Dendritic cell treated with granulocyte-macrophage colony-stimulating factor and Interleukin-4, amounts not matched to agents 40 ng/mL and 50 ng/mL, for 4 days (primary cell): ENCODE data around the gene ZNF420.
"Not testable (repeated sequence)": the region's sequence is repeated elsewhere in the genome, so short reads cannot be mapped to it uniquely, and the experiment has no call there.

ENCODE experiments used
- H3K27ac Mint-ChIP-seq: one replicate; pipeline ENCODE4 v1.8.0; 2022; ENCODE audit warnings: mild to moderate bottlenecking, mixed read lengths
- H3K27me3 Mint-ChIP-seq: one replicate; pipeline ENCODE4 v1.8.0; 2022; ENCODE audit warnings: mild to moderate bottlenecking, mixed read lengths
- H3K36me3 Mint-ChIP-seq: one replicate; pipeline ENCODE4 v1.8.0; 2022; ENCODE audit warnings: low read depth, mixed read lengths
- H3K4me1 Mint-ChIP-seq: one replicate; pipeline ENCODE4 v1.8.0; 2022; ENCODE audit warnings: low read depth, mixed read lengths
- H3K4me3 Mint-ChIP-seq: one replicate; pipeline ENCODE4 v1.8.0; 2022; ENCODE audit warnings: mild to moderate bottlenecking, moderate library complexity, mixed read lengths
- H3K9me3 Mint-ChIP-seq: one replicate; pipeline ENCODE4 v1.8.0; 2022; ENCODE audit warnings: mixed read lengths
- intact Hi-C: fragments of 100-400 bp; cut with micrococcal nuclease; formaldehyde crosslinking; loops from one replicate; pipeline ENCODE4 v1.15.0; 2022

ZNF420 gene

DNA sequence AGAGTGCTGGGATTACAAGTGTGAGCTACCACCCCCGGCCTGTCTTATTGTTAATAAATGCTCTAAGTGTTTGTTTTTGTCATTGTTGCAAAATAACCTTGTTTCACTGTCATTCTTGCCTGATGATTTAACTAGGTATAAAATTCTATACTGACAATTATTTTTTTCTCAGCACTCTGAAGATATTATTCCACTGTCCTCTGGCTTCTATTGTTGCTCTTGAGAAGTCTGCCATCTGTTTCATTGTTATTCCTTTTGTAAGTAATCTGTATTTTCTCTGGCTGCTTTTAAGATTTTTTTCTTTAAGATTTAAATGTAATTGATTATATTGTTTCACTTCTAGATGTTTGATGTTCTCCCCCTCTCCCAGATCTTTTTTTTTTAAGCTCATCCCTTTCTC, 17.6 kb downstream of the ZNF420 start:
- no peaks in the 10 kb centered on the region for H3K27me3 Mint-ChIP-seq
- intact Hi-C loops: no loop called here
- H3K9me3 Mint-ChIP-seq: peaks cover 80% of the 10 kb centered on the region
- H3K4me3 Mint-ChIP-seq: no peak overlapping the region
- no peaks in the 10 kb centered on the region for H3K4me1 Mint-ChIP-seq
- H3K27ac Mint-ChIP-seq: no peak overlapping the region
- H3K36me3 Mint-ChIP-seq: peaks cover 99% of the 10 kb centered on the region

DNA sequence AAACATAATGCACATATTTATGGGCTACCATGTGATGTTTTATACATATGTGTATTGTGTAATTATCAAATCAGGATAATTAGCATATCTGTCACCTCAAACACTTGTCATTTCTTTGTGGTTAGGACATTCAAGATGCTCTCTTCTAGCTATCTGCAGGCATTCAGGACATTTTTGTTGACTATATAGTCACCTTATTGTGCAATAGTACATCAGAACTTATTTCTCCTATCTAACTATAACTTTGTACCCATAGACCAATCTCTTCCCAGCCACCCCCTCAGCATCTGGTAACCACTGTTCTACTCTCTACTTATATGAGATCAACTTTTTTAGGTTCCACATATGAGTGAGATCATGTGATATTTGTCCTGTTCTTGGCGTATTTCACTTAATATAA, 20.3 kb downstream of the ZNF420 start:
- peaks cover 82% of the 10 kb centered on the region for H3K9me3 Mint-ChIP-seq
- no peak overlapping the region for H3K27ac Mint-ChIP-seq
- no peaks in the 10 kb centered on the region for H3K27me3 Mint-ChIP-seq
- peaks cover 99% of the 10 kb centered on the region for H3K36me3 Mint-ChIP-seq
- H3K4me1 Mint-ChIP-seq: no peaks in the 10 kb centered on the region
- no peak overlapping the region for H3K4me3 Mint-ChIP-seq
- intact Hi-C loops: no loop called here

DNA sequence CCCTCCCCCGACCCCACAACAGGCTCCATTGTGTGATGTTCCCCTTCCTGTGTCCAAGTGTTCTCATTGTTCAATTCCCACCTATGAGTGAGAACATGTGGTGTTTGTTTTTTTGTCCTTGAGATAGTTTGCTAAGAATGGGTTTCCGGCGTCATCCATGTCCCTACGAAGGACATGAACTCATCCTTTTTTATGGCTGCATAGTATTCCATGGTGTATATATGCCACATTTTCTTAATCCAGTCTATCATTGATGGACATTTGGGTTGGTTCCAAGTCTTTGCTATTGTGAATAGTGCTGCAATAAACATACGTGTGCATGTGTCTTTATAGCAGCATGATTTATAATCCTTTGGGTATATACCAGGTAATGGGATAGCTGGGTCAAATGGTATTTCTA, 25.9 kb downstream of the ZNF420 start:
- H3K27ac Mint-ChIP-seq, H3K27me3 Mint-ChIP-seq, intact Hi-C loops, H3K4me3 Mint-ChIP-seq, H3K4me1 Mint-ChIP-seq: not testable (repeated sequence)
- peaks cover 99% of the 10 kb centered on the region for H3K9me3 Mint-ChIP-seq
- peaks cover 100% of the 10 kb centered on the region for H3K36me3 Mint-ChIP-seq

DNA sequence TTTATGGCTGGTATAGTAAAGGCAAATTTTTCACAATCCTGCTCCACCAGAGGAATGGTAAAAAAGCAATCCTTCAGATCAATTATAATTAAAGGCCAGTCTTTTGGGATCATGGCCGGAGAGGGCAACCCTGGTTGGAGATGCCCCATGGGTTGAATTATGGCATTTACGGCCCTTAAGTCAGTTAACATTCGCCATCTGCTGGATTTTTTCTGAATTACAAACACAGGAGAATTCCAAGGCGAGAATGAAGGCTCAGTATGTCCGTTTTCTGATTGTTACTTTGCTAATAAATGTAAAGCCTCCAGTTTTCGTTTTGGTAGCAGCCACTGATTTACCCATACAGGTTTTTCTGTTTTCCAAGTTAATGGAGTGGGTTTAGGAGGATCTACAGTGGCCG, 33.5 kb downstream of the ZNF420 start:
- H3K9me3 Mint-ChIP-seq: peaks cover 95% of the 10 kb centered on the region
- H3K36me3 Mint-ChIP-seq: peaks cover 98% of the 10 kb centered on the region
- intact Hi-C loops, H3K4me1 Mint-ChIP-seq, H3K27me3 Mint-ChIP-seq, H3K4me3 Mint-ChIP-seq, H3K27ac Mint-ChIP-seq: not testable (repeated sequence)

DNA sequence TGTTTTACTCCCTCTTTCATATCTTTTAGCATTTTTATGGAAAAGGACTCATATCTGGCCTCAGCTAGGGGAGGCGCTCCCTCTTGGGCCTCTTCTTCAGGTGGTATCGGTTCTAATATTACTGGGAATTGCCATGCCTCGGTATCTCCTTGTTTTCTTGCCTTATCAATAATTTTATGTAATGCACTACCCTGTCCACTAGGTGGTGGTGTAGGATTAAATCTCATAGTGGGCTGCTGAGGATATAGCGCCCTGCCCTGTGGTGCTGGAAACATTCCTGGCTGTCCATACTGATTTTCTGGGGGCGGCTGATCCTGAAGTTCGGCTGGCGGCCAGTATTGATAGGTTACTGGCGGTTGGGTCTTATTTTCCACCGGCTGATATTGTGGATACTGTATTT, 35.8 kb downstream of the ZNF420 start:
- Mint-ChIP-seq H3K4me3 (no peak overlapping the region), H3K4me1 (no peaks in the 10 kb centered on the region), H3K27ac (no peak overlapping the region), H3K36me3 (peaks cover 83% of the 10 kb centered on the region), H3K9me3 (peaks cover 94% of the 10 kb centered on the region), H3K27me3 (no peaks in the 10 kb centered on the region)
- intact Hi-C loops: no loop called here

DNA sequence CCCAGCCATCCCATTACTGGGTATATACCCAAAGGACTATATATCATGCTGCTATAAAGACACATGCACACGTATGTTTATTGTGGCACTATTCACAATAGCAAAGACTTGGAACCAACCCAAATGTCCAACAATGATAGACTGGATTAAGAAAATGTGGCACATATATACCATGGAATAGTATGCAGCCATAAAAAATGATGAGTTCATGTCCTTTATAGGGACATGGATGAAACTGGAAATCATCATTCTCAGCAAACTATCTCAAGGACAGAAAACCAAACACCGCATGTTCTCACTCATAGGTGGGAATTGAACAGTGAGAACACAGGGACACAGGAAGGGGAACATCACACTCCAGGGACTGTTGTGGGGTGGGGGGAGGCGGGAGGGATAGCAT, 43.9 kb downstream of the ZNF420 start:
- H3K27me3 Mint-ChIP-seq, H3K4me3 Mint-ChIP-seq, H3K4me1 Mint-ChIP-seq, H3K27ac Mint-ChIP-seq, intact Hi-C loops: not testable (repeated sequence)
- Mint-ChIP-seq H3K9me3 (peaks cover 92% of the 10 kb centered on the region), H3K36me3 (peaks cover 35% of the 10 kb centered on the region)

DNA sequence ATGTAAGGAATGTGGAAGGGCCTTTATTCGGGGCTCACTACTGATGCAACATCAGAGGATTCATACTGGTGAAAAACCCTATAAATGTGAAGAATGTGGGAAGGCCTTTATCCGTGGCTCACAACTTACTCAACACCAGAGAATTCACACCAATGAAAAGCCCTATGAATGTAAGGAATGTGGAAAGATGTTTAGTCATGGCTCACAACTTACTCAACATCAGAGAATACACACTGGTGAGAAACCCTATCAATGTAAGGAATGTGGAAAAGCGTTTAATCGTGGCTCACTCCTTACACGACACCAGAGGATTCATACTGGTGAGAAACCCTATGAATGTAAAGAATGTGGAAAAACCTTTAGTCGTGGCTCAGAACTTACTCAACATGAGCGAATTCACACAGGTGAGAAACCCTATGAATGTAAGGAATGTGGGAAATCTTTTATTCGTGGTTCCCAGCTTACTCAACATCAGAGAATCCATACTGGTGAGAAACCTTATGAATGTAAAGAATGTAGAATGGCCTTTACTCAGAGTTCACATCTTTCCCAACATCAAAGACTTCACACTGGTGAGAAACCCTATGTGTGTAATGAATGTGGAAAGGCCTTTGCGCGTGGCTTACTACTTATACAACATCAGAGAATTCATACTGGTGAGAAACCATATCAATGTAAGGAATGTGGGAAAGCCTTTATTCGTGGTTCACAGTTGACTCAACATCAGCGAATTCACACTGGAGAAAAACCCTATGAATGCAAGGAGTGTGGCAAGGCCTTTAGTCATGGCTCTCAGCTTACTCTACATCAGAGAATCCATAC, 50.0 kb downstream of the ZNF420 start:
- Mint-ChIP-seq H3K36me3 (peaks cover 35% of the 10 kb centered on the region), H3K4me1 (no peaks in the 10 kb centered on the region), H3K27me3 (no peaks in the 10 kb centered on the region), H3K4me3 (no peak overlapping the region), H3K9me3 (peaks cover 76% of the 10 kb centered on the region), H3K27ac (no peak overlapping the region)
- intact Hi-C loops: no loop called here

DNA sequence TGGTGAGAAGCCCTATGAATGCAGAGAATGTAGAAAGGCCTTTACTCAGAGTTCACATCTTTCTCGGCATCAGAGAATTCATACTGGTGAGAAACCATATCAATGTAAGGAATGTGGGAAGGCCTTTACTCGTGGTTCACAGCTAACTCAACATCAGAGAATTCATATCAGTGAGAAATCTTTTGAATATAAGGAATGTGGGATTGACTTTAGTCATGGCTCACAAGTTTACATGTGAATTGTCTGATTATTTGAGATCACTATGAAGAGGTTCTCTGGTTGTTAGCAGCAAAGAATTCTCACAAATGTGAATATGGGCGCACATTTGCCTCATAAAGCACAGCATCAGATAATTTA, 50.6 kb downstream of the ZNF420 start:
- Mint-ChIP-seq H3K9me3 (peaks cover 76% of the 10 kb centered on the region), H3K4me3 (no peak overlapping the region), H3K27ac (no peak overlapping the region), H3K36me3 (peaks cover 32% of the 10 kb centered on the region), H3K4me1 (no peaks in the 10 kb centered on the region), H3K27me3 (no peaks in the 10 kb centered on the region)
- intact Hi-C loops: no loop called here

DNA sequence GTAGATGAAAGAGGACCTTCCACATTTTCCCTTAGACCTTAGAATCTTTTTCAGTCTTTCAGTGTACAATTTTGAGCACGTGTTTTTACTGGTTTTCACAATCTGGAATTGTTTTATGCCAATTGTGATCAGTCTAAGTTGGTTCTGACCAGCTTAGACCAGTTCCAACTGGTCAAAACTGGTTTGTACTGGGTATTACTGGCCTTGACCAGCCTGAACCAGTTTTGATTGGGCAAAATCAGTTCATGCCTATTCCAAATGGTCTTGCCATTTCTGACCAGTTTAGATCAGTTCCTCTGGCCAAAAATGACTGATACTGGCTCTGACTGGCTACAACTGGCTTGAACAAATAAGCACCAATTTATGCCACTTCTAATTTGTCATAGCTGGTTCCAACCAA, 57.9 kb downstream of the ZNF420 start:
- Mint-ChIP-seq H3K27ac (no peak overlapping the region), H3K27me3 (no peaks in the 10 kb centered on the region), H3K36me3 (no peaks in the 10 kb centered on the region), H3K4me1 (no peaks in the 10 kb centered on the region), H3K4me3 (no peak overlapping the region), H3K9me3 (peaks cover 93% of the 10 kb centered on the region)
- intact Hi-C loops: no loop called here

DNA sequence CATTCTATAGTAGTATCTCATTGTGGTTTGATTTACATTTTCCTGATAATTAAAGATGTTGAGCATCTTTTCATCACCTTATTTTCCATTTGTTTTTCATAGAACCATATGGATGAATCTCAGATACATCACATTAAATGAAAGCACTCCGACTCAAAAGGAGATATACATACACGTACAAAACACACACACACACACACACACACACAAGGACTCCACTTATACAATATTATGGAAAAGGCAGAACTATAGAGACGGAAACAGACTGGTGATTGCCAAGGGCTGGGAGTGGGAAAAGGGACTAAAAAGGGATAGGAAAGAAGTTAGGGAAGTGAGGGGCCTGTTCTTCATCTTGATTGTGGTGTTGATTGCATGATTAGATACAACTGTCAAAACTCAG, 70.0 kb downstream of the ZNF420 start:
- H3K27me3 Mint-ChIP-seq: no peaks in the 10 kb centered on the region
- no peak overlapping the region for H3K4me3 Mint-ChIP-seq
- H3K27ac Mint-ChIP-seq: no peak overlapping the region
- H3K4me1 Mint-ChIP-seq: no peaks in the 10 kb centered on the region
- peaks cover 76% of the 10 kb centered on the region for H3K9me3 Mint-ChIP-seq
- intact Hi-C loops: no loop called here
- peaks cover 36% of the 10 kb centered on the region for H3K36me3 Mint-ChIP-seq

DNA sequence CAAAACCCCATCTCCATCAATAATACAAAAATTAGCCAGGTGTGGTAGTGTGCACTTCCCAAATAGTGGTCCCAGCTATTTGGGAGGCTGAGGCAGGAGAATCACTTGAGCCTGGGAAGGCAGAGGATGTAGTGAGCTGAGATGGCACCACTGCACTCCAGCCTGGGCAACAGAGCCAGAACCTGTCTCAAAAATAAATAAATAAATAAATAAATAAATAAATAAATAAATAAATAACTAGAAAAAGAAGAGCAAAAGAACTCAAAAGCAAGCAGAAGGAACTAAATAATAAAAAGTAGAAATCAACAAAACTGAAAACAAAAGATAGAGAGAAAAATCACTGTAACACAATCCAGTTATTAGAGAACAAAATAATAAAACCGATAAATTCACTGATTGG, 81.9 kb downstream of the ZNF420 start:
- H3K36me3 Mint-ChIP-seq: peaks cover 100% of the 10 kb centered on the region
- intact Hi-C loops: no loop called here
- H3K27me3 Mint-ChIP-seq: no peaks in the 10 kb centered on the region
- no peaks in the 10 kb centered on the region for H3K4me1 Mint-ChIP-seq
- no peak overlapping the region for H3K27ac Mint-ChIP-seq
- no peak overlapping the region for H3K4me3 Mint-ChIP-seq
- peaks cover 98% of the 10 kb centered on the region for H3K9me3 Mint-ChIP-seq

DNA sequence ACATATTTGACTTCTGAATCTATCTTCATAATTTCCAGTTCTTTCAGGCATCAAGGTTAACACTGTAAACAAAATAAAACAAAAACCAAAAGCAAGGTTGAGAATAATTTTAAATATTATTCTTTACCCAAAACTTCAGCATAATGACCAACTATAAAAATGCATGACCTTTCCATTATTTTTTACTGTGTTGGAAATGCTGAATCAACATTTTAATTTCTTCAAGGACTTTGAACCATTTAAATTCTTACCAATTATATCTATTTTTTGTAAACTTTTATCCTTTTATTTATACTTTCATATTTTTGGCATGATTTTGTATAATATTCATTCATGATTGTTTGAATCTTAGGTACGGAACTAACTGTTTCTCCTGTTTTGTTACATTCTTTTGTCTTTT, 87.4 kb downstream of the ZNF420 start:
- Mint-ChIP-seq H3K27me3 (no peaks in the 10 kb centered on the region), H3K27ac (no peak overlapping the region), H3K36me3 (peaks cover 100% of the 10 kb centered on the region), H3K4me1 (no peaks in the 10 kb centered on the region), H3K4me3 (no peak overlapping the region), H3K9me3 (peaks cover 92% of the 10 kb centered on the region)
- intact Hi-C loops: no loop called here

DNA sequence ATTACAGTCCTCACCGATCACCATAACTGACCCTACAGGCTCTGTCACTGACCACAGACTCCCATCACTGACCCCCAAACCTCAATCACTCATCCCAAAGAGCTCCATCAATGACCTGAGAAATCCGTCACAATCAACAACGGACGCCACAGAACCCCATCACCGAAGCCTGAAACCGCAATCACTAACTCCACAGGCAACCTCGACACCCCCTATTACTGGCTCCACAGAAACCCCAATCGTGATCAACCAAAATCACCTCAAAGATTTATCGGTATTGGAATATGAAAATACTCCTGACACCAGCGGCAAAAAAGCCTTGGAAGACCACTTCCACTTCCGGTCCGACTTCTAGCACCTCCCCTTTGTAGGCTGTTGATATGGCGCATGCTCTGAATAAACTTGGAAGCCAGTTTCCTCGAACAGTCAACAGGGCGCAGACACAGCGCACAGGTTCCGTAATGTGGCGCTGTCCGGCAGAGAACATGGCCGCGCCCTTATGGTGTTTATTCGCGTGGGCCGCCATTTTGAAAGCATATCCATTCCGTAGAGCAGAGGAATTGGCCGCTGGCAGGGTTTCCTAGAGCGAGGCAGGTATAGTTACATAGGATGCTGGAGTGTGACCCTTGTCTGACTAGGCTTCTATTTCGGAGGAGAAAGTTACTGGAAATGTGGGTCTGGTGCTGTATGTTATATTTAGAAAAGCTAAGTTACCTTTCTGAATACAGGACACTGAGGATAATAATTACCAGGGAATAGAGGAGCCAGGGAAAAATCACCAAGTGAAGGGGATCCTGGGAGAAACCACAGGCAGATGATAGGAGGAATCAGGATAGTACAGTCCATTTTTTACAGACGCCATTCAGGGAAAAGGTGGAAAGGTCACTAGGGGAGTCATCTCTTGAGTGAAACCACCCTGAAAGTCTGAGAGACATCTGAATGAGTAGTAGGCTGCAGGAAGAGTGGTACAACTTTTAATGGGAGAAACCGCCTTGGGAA, 94.4 kb downstream of the ZNF420 start, which contains the start of gene ZNF585A:
Gene ZNF585A (minus strand): TSS at position 328 of the 999 bp plus-strand sequence. CDS start 2,785 bp downstream, outside the sequence.
- peaks cover 53% of the 10 kb centered on the region for H3K9me3 Mint-ChIP-seq
- H3K27ac Mint-ChIP-seq: no peak within 1 kb of the TSS
- no peak within 1 kb of the TSS for H3K4me3 Mint-ChIP-seq
- intact Hi-C loops: loop anchor here (1.0 to 5.0 kb wide), 2 partner anchors 38 to 95 kb away; partner anchors contain the start of genes ZNF420 and ZNF585B
- H3K27me3 Mint-ChIP-seq: no peaks in the 10 kb centered on the region
- no peaks in the 10 kb centered on the region for H3K4me1 Mint-ChIP-seq
- H3K36me3 Mint-ChIP-seq: peaks cover 30% of the 10 kb centered on the region
